Measurements from ENCODE around the gene OSMR. TPM values are rescaled to one million over a fixed set of nuclear protein-coding genes. Genes with fewer than 3 reads are reported as not detected.

OSMR gene
- polyA plus RNA-seq, 2 of the 4 experiments (the other 2 are of a cell fraction) = 58.5 to 92.4 TPM

- Histone ChIP-seq H3K4me3 (no peak overlapping the region), H3K9me3 (no peaks in the 10 kb centered on the region), H3K4me1 (no peaks in the 10 kb centered on the region), H3K4me2 (no peak overlapping the region), H3K27ac (no peak overlapping the region)
- DNase-seq (ENCODE audit: low read depth in 1 of 2, low spot score in 1 of 2) (no peak), ATAC-seq (no peak), FAIRE-seq (no peak)
- POLR2A ChIA-PET = no interaction called here
- TF ChIP-seq HDAC2 (IDR thresholded peaks at IDR 0.05) (no peak), RAD21 (conservative IDR thresholded peaks at IDR 0.05 in 1 of 2, IDR thresholded peaks at IDR 0.05 in 1 of 2) (no peak), MAX (IDR thresholded peaks at IDR 0.05) (no peak), NR3C1 (IDR thresholded peaks at IDR 0.05) (no peak), FOSB (CRISPR knock-in tag; IDR thresholded peaks at IDR 0.05) (no peak), ZC3H11A (IDR thresholded peaks at IDR 0.05) (no peak), FOSL2 (IDR thresholded peaks at IDR 0.05) (no peak), FOSL2 (CRISPR knock-in tag; IDR thresholded peaks at IDR 0.05) (no peak), KDM5A (IDR thresholded peaks at IDR 0.05) (no peak), POLR2A (IDR thresholded peaks at IDR 0.05; ENCODE audit: low read length) (no peak), EHMT2 (IDR thresholded peaks at IDR 0.05; ENCODE audit: low read depth) (no peak), ZNF302 (CRISPR knock-in tag; IDR thresholded peaks at IDR 0.05) (no peak), RCOR1 (IDR thresholded peaks at IDR 0.05; ENCODE audit: low read depth, low read length) (no peak), HOXB13 (CRISPR knock-in tag; IDR thresholded peaks at IDR 0.05; ENCODE audit: low read depth) (no peak), KDM1A (IDR thresholded peaks at IDR 0.05; ENCODE audit: low read depth) (no peak), NFE2L2 (conservative IDR thresholded peaks at IDR 0.05; ENCODE audit: low read length) (no peak), HES2 (IDR thresholded peaks at IDR 0.05) (no peak), CBX2 (IDR thresholded peaks at IDR 0.05; ENCODE audit: borderline replicate concordance, low read depth) (no peak), RARB (CRISPR knock-in tag; IDR thresholded peaks at IDR 0.05) (no peak)
- CTCF ChIA-PET = no interaction called here
- 62% methylated on average over 2 of the region's 2 CpGs for WGBS (ENCODE audit: missing lambda C conversion rate)
Observed at GRCh38 chr5:38961691-38962090, 115.9 kb downstream of the OSMR start.

- FAIRE-seq (no peak), DNase-seq (ENCODE audit: low read depth in 1 of 2, low spot score in 1 of 2) (no peak), ATAC-seq (peak in 1 of 2 experiments; percentile 48; a peak in 2 of 6 replicates)
- TF ChIP-seq MAZ (IDR thresholded peaks at IDR 0.05; ENCODE audit: borderline replicate concordance, low read depth, low read length) (no peak), ZC3H11A (IDR thresholded peaks at IDR 0.05) (no peak)
- Histone ChIP-seq H3K9me3 (no peaks in the 10 kb centered on the region), H3K4me1 (no peaks in the 10 kb centered on the region), H3K4me2 (no peak overlapping the region), H3K27ac (no peak overlapping the region), H3K4me3 (no peak overlapping the region)
- POLR2A ChIA-PET = no interaction called here
- CTCF ChIA-PET = interaction anchor here (0.6 kb wide), 1 partner anchor 385 kb away, joined by 3 read pairs; no protein-coding TSS in a partner anchor
- WGBS (ENCODE audit: missing lambda C conversion rate) = 100% methylated on average over 5 of the region's 5 CpGs
Observed at GRCh38 chr5:38968665-38969064, 122.9 kb downstream of the OSMR start.

GRCh38 chr5:38978036-38978435 is 132.2 kb downstream of the OSMR start:
- Histone ChIP-seq H3K9me3 (no peaks in the 10 kb centered on the region), H3K4me1 (no peaks in the 10 kb centered on the region), H3K27ac (no peak overlapping the region), H3K4me3 (no peak overlapping the region), H3K4me2 (no peak overlapping the region)
- DNase-seq (ENCODE audit: low read depth in 1 of 2, low spot score in 1 of 2) = no peak
- ATAC-seq = no peak
- ChIA-PET POLR2A (no interaction called here), CTCF (no interaction called here)
- TF ChIP-seq RARB (CRISPR knock-in tag; IDR thresholded peaks at IDR 0.05) = no peak
- no peak for TF ChIP-seq POLR2AphosphoS2 (conservative IDR thresholded peaks at IDR 0.05; ENCODE audit: low read length)
- no peak for TF ChIP-seq CHD4 (IDR thresholded peaks at IDR 0.05; ENCODE audit: borderline replicate concordance)
- no peak for TF ChIP-seq HDAC2 (IDR thresholded peaks at IDR 0.05)
- TF ChIP-seq ZC3H11A (IDR thresholded peaks at IDR 0.05) = no peak
- peak; percentile 87 for TF ChIP-seq MAFK (IDR thresholded peaks at IDR 0.05; ENCODE audit: partially characterized antibody)
- no peak for FAIRE-seq

- H3K9me3 ChIP-seq = no peaks in the 10 kb centered on the region
- no peak overlapping the region for H3K27ac ChIP-seq
- TF ChIP-seq POLR2A (IDR thresholded peaks at IDR 0.05; ENCODE audit: low read length) (no peak), TFCP2L1 (CRISPR knock-in tag; IDR thresholded peaks at IDR 0.05) (no peak), ZFP36 (IDR thresholded peaks at IDR 0.05; ENCODE audit: borderline replicate concordance, partially characterized antibody) (no peak), ZNF302 (CRISPR knock-in tag; IDR thresholded peaks at IDR 0.05) (no peak)
- ChIA-PET CTCF (no interaction called here), POLR2A (no interaction called here)
- FAIRE-seq (no peak), ATAC-seq (no peak), DNase-seq (ENCODE audit: low read depth in 1 of 2, low spot score in 1 of 2) (no peak)
- WGBS (ENCODE audit: missing lambda C conversion rate) = 90% methylated on average over 2 of the region's 2 CpGs
- H3K4me1 ChIP-seq = no peaks in the 10 kb centered on the region
- H3K4me2 ChIP-seq = no peak overlapping the region
- no peak overlapping the region for H3K4me3 ChIP-seq
Observed at GRCh38 chr5:38979535-38979934, 133.7 kb downstream of the OSMR start.

Other genes with a start within 250 kb of the OSMR start
- gene RICTOR, start 228.4 kb downstream of the OSMR start, polyA plus RNA-seq (2011; rRNA removed) = 26.8 and 28.5 TPM in 2 replicates
- gene RICTOR, start 228.4 kb downstream of the OSMR start, polyA plus RNA-seq (2017; fragmentation: RNase III; extraction: RNeasy Plus Mini Kit Qiagen cat#74134 plus additional on column Dnase treatment) = 5.8 to 6.8 TPM (median 6.5 TPM) in 3 replicates

All from A549 (cell line).